Peyer's patch (tissue), 4 donors: ENCODE data around the gene BCAS1. TPM values are rescaled to one million over a fixed set of nuclear protein-coding genes. Genes with fewer than 3 reads are reported as not detected.

ENCODE experiments used
- DNase-seq, 3 donors: peaks; one replicate each; pipeline ENCODE4 v3.0.0-alpha.2; 2017 to 2019
- H3K27ac ChIP-seq, 4 donors: fragments of 200-600 bp; sonication (generic); one replicate each; pipeline ENCODE4 v1.5.1; 2016 to 2019
- H3K27me3 ChIP-seq, 2 donors: fragments of 200-600 bp; sonication (generic); one replicate each; pipeline ENCODE4 v1.5.1; 2019
- H3K36me3 ChIP-seq, 3 donors: fragments of 200-600 bp; sonication (generic); one replicate each; pipeline ENCODE4 v1.5.1; 2016 to 2019
- H3K4me1 ChIP-seq, 4 donors: fragments of 200-600 bp; sonication (generic); one replicate each; pipeline ENCODE4 v1.5.1; 2016 to 2019
- H3K4me3 ChIP-seq, 4 donors: fragments of 200-600 bp; sonication (generic); 1 replicate in 3 of 4; 2 replicates in 1 of 4; pipeline ENCODE4 v1.5.1; 2016 to 2019; ENCODE audit warnings: mild to moderate bottlenecking in 1 of 4
- H3K9me3 ChIP-seq, 4 donors: fragments of 200-600 bp; sonication (generic); one replicate each; pipeline ENCODE4 v1.5.1; 2016 to 2019; ENCODE audit warnings: mild to moderate bottlenecking in 1 of 4
- CTCF ChIP-seq, 6 experiments: fragments of 450-650 bp in 4 of 6; fragments of 200-600 bp in 2 of 6; sonication (generic) in 1 of 6; IDR thresholded peaks; one replicate each; pipeline ENCODE4 v1.5.1; 2017 to 2019; ENCODE audit warnings: antibody characterized with exemption in 6 of 6, mild to moderate bottlenecking in 3 of 6, moderate library complexity in 1 of 6
- POLR2A ChIP-seq, 2 donors: fragments of 450-650 bp; IDR thresholded peaks; one replicate each; pipeline ENCODE4 v1.5.1; 2017; ENCODE audit warnings: antibody characterized with exemption in 2 of 2, mild to moderate bottlenecking in 2 of 2, moderate library complexity in 2 of 2
- total RNA-seq, 4 donors: library from RNA; depleted of rRNA; stranded (reverse); fragments of >200 nt; gene quantifications; one replicate each; pipeline ENCODE4 v1.1.0, GENCODE V29; 2016

Gene BCAS1
- total RNA-seq, 4 donors from 2014 or later = 21.5 to 58.1 (median 43.2) TPM

GRCh38 chr20:54043076-54043967, 27.1 kb downstream of the BCAS1 start:
- Histone ChIP-seq H3K27me3 (no peaks in the 10 kb centered on the region), H3K9me3 (no peaks in the 10 kb centered on the region), H3K4me1 (no peaks in the 10 kb centered on the region), H3K27ac (no peak overlapping the region), H3K36me3 (no peaks in the 10 kb centered on the region), H3K4me3 (no peak overlapping the region)
- DNase-seq = no peak
- TF ChIP-seq POLR2A (IDR thresholded peaks at IDR 0.05) = no peak
- TF ChIP-seq CTCF (IDR thresholded peaks at IDR 0.05) = no peak

DNA sequence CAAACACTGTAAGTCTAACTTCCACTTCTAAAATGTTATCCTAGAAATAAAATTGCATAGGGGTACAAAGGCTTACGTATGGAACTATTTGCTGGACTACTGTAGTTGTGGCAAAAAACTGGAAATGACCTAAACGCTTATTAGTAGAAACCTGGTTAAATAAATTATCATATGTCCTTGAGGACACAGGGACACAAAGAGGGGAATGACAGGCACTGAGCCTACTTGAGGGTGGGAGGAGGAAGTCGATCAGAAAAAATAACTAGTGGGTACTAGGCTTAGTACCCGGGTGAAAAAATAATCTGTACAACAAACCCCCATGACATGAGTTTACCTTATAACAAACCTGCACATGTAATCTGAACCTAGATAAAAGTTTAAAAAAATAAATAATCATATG, 28.4 kb downstream of the BCAS1 start:
- no peaks in the 10 kb centered on the region for H3K36me3 ChIP-seq
- TF ChIP-seq CTCF (IDR thresholded peaks at IDR 0.05) = no peak
- no peak for TF ChIP-seq POLR2A (IDR thresholded peaks at IDR 0.05)
- H3K4me1 ChIP-seq = no peaks in the 10 kb centered on the region
- H3K27ac ChIP-seq = no peak overlapping the region
- H3K4me3 ChIP-seq = no peak overlapping the region
- no peaks in the 10 kb centered on the region for H3K27me3 ChIP-seq
- H3K9me3 ChIP-seq = no peaks in the 10 kb centered on the region
- DNase-seq = no peak

- no peak for TF ChIP-seq CTCF (IDR thresholded peaks at IDR 0.05)
- TF ChIP-seq POLR2A (IDR thresholded peaks at IDR 0.05) = no peak
- no peaks in the 10 kb centered on the region for H3K36me3 ChIP-seq
- H3K27ac ChIP-seq = no peak overlapping the region
These were observed 29.1 kb downstream of the BCAS1 start for GRCh38 chr20:54041336-54041735.

DNA sequence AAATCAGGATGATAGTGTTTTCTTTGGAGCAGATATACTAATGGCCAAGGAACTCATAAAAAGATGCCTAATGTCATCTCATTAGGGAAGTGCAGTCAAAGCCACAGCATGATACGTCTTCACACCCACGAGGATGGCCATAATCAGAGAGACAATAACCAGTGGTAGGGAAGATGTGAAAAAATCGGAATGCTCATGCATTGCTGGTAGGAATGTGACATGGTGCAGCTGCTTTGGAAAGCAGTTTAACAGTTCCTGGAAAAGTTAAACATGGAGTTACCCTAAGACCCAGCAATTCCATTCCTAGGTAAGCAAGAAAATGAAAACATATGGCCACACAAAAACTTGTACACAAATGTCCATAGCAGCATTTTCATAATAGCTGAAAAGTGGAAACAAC, 29.9 kb downstream of the BCAS1 start:
- Histone ChIP-seq H3K4me3 (no peak overlapping the region), H3K27ac (no peak overlapping the region), H3K9me3 (no peaks in the 10 kb centered on the region), H3K36me3 (no peaks in the 10 kb centered on the region), H3K27me3 (no peaks in the 10 kb centered on the region), H3K4me1 (no peaks in the 10 kb centered on the region)
- TF ChIP-seq POLR2A (IDR thresholded peaks at IDR 0.05) (no peak), CTCF (IDR thresholded peaks at IDR 0.05) (no peak)
- no peak for DNase-seq

More at GRCh38 chr20:54041336-54041735, 29.1 kb downstream of the BCAS1 start:
- Histone ChIP-seq H3K4me3 (no peak overlapping the region), H3K27me3 (no peaks in the 10 kb centered on the region), H3K4me1 (no peaks in the 10 kb centered on the region), H3K9me3 (no peaks in the 10 kb centered on the region)
- no peak for DNase-seq

DNA sequence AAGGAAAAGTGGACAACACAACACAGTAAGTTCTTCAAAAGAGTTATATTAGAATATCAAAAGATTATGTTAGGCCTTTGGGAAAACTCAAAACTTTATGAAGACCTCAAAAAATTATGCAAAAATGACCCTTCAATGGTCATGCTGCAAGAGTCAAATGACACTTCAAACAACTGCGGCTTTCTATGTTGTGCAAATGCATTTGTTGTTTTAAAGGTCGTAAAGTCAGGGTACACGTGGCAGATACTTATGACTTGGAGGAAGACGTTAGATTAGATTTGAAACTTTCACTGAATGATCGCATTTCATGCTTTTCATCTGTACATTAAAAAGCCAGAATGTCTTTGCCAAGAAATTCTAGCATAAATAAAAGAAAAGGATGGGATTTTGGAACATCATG, 31.4 kb downstream of the BCAS1 start:
- no peaks in the 10 kb centered on the region for H3K36me3 ChIP-seq
- no peak overlapping the region for H3K4me3 ChIP-seq
- no peaks in the 10 kb centered on the region for H3K4me1 ChIP-seq
- DNase-seq = no peak
- no peaks in the 10 kb centered on the region for H3K9me3 ChIP-seq
- H3K27ac ChIP-seq = no peak overlapping the region
- no peaks in the 10 kb centered on the region for H3K27me3 ChIP-seq
- TF ChIP-seq CTCF (IDR thresholded peaks at IDR 0.05) = no peak
- TF ChIP-seq POLR2A (IDR thresholded peaks at IDR 0.05) = no peak
